Activated T-helper 2 cell treated with anti-CD3 and anti-CD28 coated beads, Interferon-gamma antibody, Interleukin-2, Interleukin-4, amounts not matched to agents 10 μg/mL and 5 μg/mL and 100 μg/mL, durations not matched to agents 14 hours and 24 hours and 36 hours (primary cell): Measurements from ENCODE around the gene ZEB1. TPM values are rescaled to one million over a fixed set of nuclear protein-coding genes. Genes with fewer than 3 reads are reported as not detected.

ENCODE experiments used
- DNase-seq: peaks from one replicate; pipeline ENCODE4 v3.0.0; 2021; ENCODE audit warnings: low spot score
- H3K27ac Mint-ChIP-seq: one replicate; pipeline ENCODE4 v1.8.0; 2021; ENCODE audit warnings: mixed read lengths
- H3K27me3 Mint-ChIP-seq: one replicate; pipeline ENCODE4 v1.8.0; 2021; ENCODE audit warnings: low read depth, mixed read lengths
- H3K36me3 Mint-ChIP-seq: one replicate; pipeline ENCODE4 v1.8.0; 2021; ENCODE audit warnings: low read depth, mixed read lengths
- H3K4me1 Mint-ChIP-seq: one replicate; pipeline ENCODE4 v1.8.0; 2021; ENCODE audit warnings: low read depth, mixed read lengths
- H3K4me3 Mint-ChIP-seq: one replicate; pipeline ENCODE4 v1.8.0; 2021; ENCODE audit warnings: low read depth, mild to moderate bottlenecking, moderate library complexity, mixed read lengths
- H3K9me3 Mint-ChIP-seq: one replicate; pipeline ENCODE4 v1.8.0; 2021; ENCODE audit warnings: mixed read lengths
- intact Hi-C: fragments of 100-400 bp; cut with micrococcal nuclease; formaldehyde crosslinking; loops from one replicate; pipeline ENCODE4 v1.15.1; 2023
- total RNA-seq: library from RNA; stranded (reverse); gene quantifications from 2 replicates; pipeline ENCODE4 v1.2.3, GENCODE V29; 2022

Gene ZEB1
- total RNA-seq, 1 donor from 2014 or later: 70.0 TPM

GRCh38 chr10:31458974-31459373 lies 140.0 kb downstream of the ZEB1 start:
- H3K36me3 Mint-ChIP-seq: peaks cover 57% of the 10 kb centered on the region
- no peak overlapping the region for H3K4me3 Mint-ChIP-seq
- H3K27me3 Mint-ChIP-seq: no peaks in the 10 kb centered on the region
- H3K9me3 Mint-ChIP-seq: peaks cover 51% of the 10 kb centered on the region
- intact Hi-C loops: no loop called here
- DNase-seq: no peak
- H3K4me1 Mint-ChIP-seq: peaks cover 10% of the 10 kb centered on the region
- no peak overlapping the region for H3K27ac Mint-ChIP-seq

DNA sequence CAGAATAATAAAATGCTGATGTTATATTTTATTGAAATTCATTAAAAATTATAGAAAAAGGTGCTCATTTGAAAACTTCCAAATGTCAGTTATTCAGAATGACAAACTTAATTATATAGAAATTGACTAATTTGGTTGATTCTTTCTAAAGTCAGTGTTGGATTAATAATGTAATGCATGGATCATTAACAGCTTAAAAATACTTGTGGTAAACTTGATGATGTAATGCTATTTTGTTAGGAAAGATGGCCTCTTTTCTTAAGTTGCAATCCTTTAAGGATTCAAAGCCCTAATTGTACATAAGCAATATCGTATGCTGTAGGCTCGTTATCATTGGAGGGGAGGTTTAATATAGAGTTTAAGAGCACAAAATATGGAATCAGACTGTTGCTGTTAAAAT lies 141.2 kb downstream of the ZEB1 start:
- peaks cover 55% of the 10 kb centered on the region for H3K36me3 Mint-ChIP-seq

DNA sequence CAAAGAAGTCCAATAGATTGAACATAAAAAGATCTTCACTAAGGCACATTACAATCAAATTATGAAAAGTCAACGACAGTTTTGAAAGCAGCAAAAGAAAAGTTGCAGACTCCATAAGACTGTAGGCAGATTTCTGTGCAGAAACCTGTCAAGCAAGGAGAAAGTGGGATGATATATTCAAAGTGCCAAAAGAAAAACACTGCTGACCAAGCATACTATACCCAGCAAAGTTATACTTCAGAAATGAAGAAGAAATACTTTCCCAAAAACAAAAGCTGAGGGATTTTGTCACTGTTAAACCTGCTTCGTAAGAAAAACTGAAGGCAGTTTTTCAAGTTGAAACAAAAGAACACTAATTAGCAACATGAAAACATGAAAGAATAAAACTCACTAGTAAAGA lies 145.5 kb downstream of the ZEB1 start:
- Mint-ChIP-seq H3K4me1 (no peaks in the 10 kb centered on the region), H3K36me3 (peaks cover 90% of the 10 kb centered on the region), H3K27me3 (no peaks in the 10 kb centered on the region), H3K27ac (no peak overlapping the region), H3K9me3 (peaks cover 75% of the 10 kb centered on the region), H3K4me3 (no peak overlapping the region)
- DNase-seq: no peak
- intact Hi-C loops: no loop called here

More for the DNA sequence above, 141.2 kb downstream of the ZEB1 start:
- DNase-seq: no peak
- Mint-ChIP-seq H3K27me3 (no peaks in the 10 kb centered on the region), H3K27ac (no peak overlapping the region), H3K4me3 (no peak overlapping the region), H3K4me1 (peaks cover 10% of the 10 kb centered on the region), H3K9me3 (peaks cover 45% of the 10 kb centered on the region)
- intact Hi-C loops: no loop called here

GRCh38 chr10:31466313-31466712 lies 147.3 kb downstream of the ZEB1 start:
- Mint-ChIP-seq H3K4me1 (no peaks in the 10 kb centered on the region), H3K4me3 (no peak overlapping the region), H3K36me3 (peaks cover 77% of the 10 kb centered on the region), H3K9me3 (peaks cover 65% of the 10 kb centered on the region), H3K27me3 (no peaks in the 10 kb centered on the region), H3K27ac (no peak overlapping the region)
- intact Hi-C loops: no loop called here
- no peak for DNase-seq

- Mint-ChIP-seq H3K4me3 (no peak overlapping the region), H3K27ac (no peak overlapping the region), H3K27me3 (no peaks in the 10 kb centered on the region), H3K36me3 (peaks cover 64% of the 10 kb centered on the region), H3K9me3 (peaks cover 51% of the 10 kb centered on the region), H3K4me1 (no peaks in the 10 kb centered on the region)
- no peak for DNase-seq
- intact Hi-C loops: no loop called here
Observed at GRCh38 chr10:31467791-31468535, 148.9 kb downstream of the ZEB1 start.

GRCh38 chr10:31468536-31468859 lies 149.5 kb downstream of the ZEB1 start:
- H3K27ac Mint-ChIP-seq: no peak overlapping the region
- DNase-seq: no peak
- peaks cover 46% of the 10 kb centered on the region for H3K9me3 Mint-ChIP-seq
- H3K27me3 Mint-ChIP-seq: no peaks in the 10 kb centered on the region
- H3K4me1 Mint-ChIP-seq: no peaks in the 10 kb centered on the region
- intact Hi-C loops: no loop called here
- H3K4me3 Mint-ChIP-seq: no peak overlapping the region
- peaks cover 59% of the 10 kb centered on the region for H3K36me3 Mint-ChIP-seq

- H3K4me3 Mint-ChIP-seq: no peak overlapping the region
- H3K36me3 Mint-ChIP-seq: peaks cover 45% of the 10 kb centered on the region
Observed at GRCh38 chr10:31475519-31475918, 156.5 kb downstream of the ZEB1 start.

GRCh38 chr10:31476088-31476487 lies 157.1 kb downstream of the ZEB1 start:
- Mint-ChIP-seq H3K9me3 (peaks cover 34% of the 10 kb centered on the region), H3K36me3 (peaks cover 48% of the 10 kb centered on the region), H3K4me1 (peaks cover 11% of the 10 kb centered on the region), H3K4me3 (no peak overlapping the region), H3K27me3 (no peaks in the 10 kb centered on the region), H3K27ac (no peak overlapping the region)
- no peak for DNase-seq
- intact Hi-C loops: no loop called here

More at GRCh38 chr10:31475519-31475918, 156.5 kb downstream of the ZEB1 start:
- H3K27ac Mint-ChIP-seq: no peak overlapping the region
- peaks cover 34% of the 10 kb centered on the region for H3K9me3 Mint-ChIP-seq
- peaks cover 11% of the 10 kb centered on the region for H3K4me1 Mint-ChIP-seq
- intact Hi-C loops: no loop called here
- H3K27me3 Mint-ChIP-seq: no peaks in the 10 kb centered on the region
- no peak for DNase-seq

- peaks cover 11% of the 10 kb centered on the region for H3K4me1 Mint-ChIP-seq
- no peaks in the 10 kb centered on the region for H3K27me3 Mint-ChIP-seq
- peaks cover 34% of the 10 kb centered on the region for H3K9me3 Mint-ChIP-seq
- H3K4me3 Mint-ChIP-seq: no peak overlapping the region
- DNase-seq: no peak
- no peak overlapping the region for H3K27ac Mint-ChIP-seq
- intact Hi-C loops: no loop called here
- H3K36me3 Mint-ChIP-seq: peaks cover 52% of the 10 kb centered on the region
Observed at GRCh38 chr10:31477584-31477983, 158.6 kb downstream of the ZEB1 start.

GRCh38 chr10:31479752-31480151 lies 160.7 kb downstream of the ZEB1 start:
- peaks cover 11% of the 10 kb centered on the region for H3K4me1 Mint-ChIP-seq
- peaks cover 34% of the 10 kb centered on the region for H3K9me3 Mint-ChIP-seq
- H3K27me3 Mint-ChIP-seq: no peaks in the 10 kb centered on the region
- intact Hi-C loops: no loop called here
- peaks cover 53% of the 10 kb centered on the region for H3K36me3 Mint-ChIP-seq
- H3K4me3 Mint-ChIP-seq: no peak overlapping the region
- DNase-seq: no peak
- H3K27ac Mint-ChIP-seq: no peak overlapping the region

DNA sequence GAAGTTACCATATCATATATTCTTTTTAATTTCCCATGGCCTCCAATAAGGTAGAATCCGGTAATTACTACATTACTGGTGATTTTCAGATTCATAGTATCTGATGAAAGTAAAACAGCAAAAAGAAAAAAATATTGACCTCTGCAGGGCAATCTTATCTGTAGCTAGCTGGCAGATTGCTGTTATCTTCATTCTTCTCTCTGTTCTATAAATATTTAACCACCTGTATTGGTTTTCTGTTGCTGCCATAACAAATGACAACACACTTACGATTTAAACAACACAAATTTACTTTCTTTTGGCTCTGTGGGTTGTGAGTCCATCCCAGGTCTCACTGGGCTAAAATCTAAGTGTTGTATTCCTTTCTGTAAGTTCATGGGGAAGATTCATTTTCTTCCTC lies 164.5 kb downstream of the ZEB1 start:
- Mint-ChIP-seq H3K27me3 (no peaks in the 10 kb centered on the region), H3K9me3 (peaks cover 10% of the 10 kb centered on the region), H3K4me3 (no peak overlapping the region), H3K4me1 (peaks cover 10% of the 10 kb centered on the region), H3K27ac (no peak overlapping the region), H3K36me3 (peaks cover 41% of the 10 kb centered on the region)
- intact Hi-C loops: no loop called here
- DNase-seq: no peak

- DNase-seq: no peak
- intact Hi-C loops: no loop called here
- H3K4me1 Mint-ChIP-seq: peaks cover 4% of the 10 kb centered on the region
- no peak overlapping the region for H3K4me3 Mint-ChIP-seq
- no peaks in the 10 kb centered on the region for H3K27me3 Mint-ChIP-seq
- H3K27ac Mint-ChIP-seq: no peak overlapping the region
- H3K9me3 Mint-ChIP-seq: peaks cover 16% of the 10 kb centered on the region
- H3K36me3 Mint-ChIP-seq: peaks cover 47% of the 10 kb centered on the region
Observed at GRCh38 chr10:31484431-31485135, 165.6 kb downstream of the ZEB1 start.

GRCh38 chr10:31490858-31491504 lies 172.0 kb downstream of the ZEB1 start:
- H3K27ac Mint-ChIP-seq: no peak overlapping the region

More at GRCh38 chr10:31490858-31491504, 172.0 kb downstream of the ZEB1 start:
- H3K4me3 Mint-ChIP-seq: no peak overlapping the region
- DNase-seq: no peak
- H3K4me1 Mint-ChIP-seq: peaks cover 8% of the 10 kb centered on the region
- intact Hi-C loops: loop anchor here (5.0 kb wide), 3 partner anchors 169 to 459 kb away; partner anchors contain the start of gene ZNF438
- H3K27me3 Mint-ChIP-seq: no peaks in the 10 kb centered on the region
- peaks cover 15% of the 10 kb centered on the region for H3K9me3 Mint-ChIP-seq
- H3K36me3 Mint-ChIP-seq: peaks cover 35% of the 10 kb centered on the region
